ENCODE results near the gene MALSU1.

- TF ChIP-seq CTCF (IDR thresholded peaks at IDR 0.05), result no peak
- TF ChIP-seq EZH2 (IDR thresholded peaks at IDR 0.05), result no peak
- no peak for TF ChIP-seq EZH2phosphoT487 (IDR thresholded peaks at IDR 0.05)
These were observed 47.2 kb downstream of the MALSU1 start for GRCh38 chr7:23346316-23346715.
